Dedifferentiated amniotic fluid mesenchymal stem cell (primary cell): ENCODE results near the gene NOP14.
A peak's percentile ranks its signal among the peaks of the same experiment; 100 is the strongest.
"Not testable (repeated sequence)": the region's sequence is repeated elsewhere in the genome, so short reads cannot be mapped to it uniquely, and the experiment has no call there.

Source experiments
- DNase-seq: peaks from one replicate; pipeline ENCODE4 v3.0.0-alpha.2; 2016; ENCODE audit errors: extremely low spot score

The NOP14 gene

DNA sequence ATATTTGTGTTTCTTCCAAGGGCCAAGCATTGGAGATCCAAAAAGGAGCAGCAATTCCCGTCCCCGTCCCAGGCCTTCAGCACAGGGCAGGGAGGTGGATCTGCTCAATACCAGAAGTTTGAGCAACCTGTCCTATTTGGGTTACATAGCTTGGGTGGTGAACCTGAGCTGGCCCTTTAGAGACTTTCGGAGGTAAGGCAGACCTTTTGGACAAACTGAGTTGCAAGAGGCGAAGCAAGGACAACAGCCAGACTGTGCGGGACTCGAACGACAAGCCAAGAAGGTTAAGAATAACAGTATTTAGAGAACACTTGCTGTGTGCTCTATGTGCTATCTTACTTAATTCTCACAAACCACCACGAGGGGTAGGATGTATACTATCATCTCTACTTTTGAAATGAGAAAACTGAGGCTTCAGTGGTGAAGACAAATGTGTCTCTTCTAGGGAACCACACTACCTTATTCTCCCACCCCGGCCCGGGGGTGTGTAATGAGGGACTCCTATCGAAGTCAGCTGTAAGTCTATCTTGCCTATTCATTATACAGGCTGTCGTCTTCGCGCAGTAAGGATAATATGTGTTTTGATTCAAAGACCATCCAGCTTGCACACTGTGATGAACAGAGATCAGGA is 1.3 kb downstream of the NOP14 start:
- DNase-seq, result no peak

DNA sequence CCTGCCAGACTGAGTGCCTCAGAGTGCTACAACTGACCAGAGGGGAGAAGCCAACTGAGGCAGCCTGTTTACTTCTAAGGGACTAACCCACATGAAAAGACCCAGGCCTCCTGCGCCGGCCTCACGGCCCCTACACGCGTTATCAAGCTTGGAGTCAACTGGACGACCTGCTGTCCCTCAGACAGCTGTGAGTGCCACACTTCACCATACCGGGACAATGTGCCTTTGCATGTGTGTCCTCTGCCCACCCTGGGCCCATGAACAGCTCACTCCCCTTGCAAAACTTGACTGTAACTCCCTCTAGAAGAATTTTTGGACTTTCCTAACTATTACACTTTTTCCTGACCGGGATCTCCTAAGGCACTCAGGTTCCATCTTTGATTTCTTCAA is 1.8 kb downstream of the NOP14 start:
- no peak for DNase-seq

DNA sequence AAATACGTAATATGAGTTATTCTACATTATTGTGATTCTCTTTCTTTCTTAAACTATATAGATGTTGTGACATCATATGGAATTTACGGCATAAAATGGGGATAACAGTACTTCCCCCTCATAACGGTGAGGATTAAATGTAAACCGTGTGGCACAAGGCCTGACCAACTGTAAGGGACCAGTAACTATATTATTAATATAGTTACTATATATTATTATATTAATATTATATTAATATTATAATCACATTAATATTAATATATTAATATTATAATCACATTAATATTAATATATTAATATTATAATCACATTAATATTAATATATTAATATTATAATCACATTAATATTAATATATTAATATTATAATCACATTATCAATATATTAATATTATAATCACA is 2.8 kb downstream of the NOP14 start:
- DNase-seq, result not testable (repeated sequence)

DNA sequence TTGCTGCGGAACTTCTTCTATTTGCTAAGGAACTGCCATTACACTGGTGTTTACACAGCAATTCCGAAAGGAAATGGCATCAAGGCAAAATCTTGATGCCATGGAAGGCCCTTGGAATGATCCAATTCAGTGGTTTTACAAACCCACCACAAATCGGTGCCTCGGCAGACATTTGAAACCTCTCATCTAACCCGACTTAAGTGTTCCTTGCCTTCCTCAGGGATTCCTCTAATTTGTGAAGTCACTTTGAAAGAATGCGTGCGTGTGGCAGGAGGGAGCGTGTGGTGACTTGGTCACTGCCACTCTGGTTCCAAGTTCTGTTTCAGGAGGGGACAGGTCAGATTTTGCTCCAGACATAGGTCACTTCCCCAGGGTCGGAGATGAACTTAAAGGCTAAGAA is 4.8 kb downstream of the NOP14 start:
- peak; percentile 76 for DNase-seq

DNA sequence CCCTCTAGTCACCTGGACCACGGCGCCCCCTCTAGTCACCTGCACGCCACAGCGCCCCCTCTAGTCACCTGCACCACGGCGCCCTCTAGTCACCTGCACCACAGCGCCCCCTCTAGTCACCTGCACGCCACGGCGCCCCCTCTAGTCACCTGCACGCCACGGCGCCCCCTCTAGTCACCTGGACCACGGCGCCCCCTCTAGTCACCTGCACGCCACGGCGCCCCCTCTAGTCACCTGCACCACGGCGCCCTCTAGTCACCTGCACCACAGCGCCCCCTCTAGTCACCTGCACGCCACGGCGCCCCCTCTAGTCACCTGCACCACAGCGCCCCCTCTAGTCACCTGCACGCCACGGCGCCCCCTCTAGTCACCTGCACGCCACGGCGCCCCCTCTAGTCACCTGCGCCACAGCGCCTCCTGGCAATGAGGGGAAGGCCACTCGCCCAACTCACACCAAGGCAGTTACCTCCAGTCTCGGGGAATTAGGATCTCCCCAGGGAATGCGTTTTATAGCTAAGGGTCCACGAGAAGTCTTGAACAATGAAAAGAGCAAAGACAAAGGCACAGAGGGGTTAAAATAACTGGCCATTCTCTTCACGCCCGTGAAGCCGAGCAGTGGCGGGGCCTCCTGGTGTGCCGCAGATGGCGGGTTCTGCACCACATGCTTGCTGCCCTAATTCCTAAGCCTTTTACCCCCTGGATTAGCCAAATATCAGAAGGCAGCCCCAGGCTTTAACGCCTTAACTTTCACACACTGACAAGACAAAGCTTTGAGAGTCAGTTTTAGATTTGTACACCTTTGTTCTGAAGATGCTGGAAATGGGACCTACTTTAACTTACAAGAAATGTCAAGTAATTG is 7.8 kb downstream of the NOP14 start:
- DNase-seq, result not testable (repeated sequence)

DNA sequence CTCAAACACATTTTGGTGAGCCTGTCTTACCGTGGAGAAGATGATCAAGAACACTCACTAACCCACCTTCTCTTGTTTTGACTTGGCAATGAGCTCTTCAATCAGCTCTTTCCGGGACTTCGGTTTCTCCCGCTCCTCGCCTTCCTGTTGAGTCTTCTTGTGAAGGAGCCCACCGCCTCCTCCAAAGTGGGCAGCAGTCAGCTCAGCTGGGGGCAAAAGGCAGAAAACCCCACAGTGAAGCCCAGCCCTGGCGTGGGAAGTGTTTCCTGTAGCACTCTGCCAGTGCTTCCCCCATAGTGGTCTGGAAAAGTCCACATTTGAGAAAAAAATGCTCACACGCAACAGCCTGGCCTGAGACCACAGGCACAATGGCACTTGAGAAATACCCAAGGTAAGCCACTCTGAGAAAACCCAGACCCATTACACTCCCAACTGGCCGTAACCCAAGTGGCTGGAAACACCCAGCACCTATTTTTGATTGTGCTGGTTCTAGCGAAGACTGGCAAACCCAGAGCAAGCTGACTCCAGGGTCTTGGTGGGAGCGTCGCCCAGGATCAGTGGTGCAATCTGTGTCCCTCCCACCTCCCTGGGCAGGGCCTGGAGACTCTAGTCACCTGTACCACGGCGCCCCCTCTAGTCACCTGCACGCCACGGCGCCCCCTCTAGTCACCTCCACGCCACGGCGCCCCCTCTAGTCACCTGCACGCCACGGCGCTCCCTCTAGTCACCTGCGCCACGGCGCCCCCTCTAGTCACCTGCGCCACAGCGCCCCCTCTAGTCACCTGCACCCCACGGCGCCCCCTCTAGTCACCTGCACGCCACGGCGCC is 8.6 kb downstream of the NOP14 start:
- no peak for DNase-seq

DNA sequence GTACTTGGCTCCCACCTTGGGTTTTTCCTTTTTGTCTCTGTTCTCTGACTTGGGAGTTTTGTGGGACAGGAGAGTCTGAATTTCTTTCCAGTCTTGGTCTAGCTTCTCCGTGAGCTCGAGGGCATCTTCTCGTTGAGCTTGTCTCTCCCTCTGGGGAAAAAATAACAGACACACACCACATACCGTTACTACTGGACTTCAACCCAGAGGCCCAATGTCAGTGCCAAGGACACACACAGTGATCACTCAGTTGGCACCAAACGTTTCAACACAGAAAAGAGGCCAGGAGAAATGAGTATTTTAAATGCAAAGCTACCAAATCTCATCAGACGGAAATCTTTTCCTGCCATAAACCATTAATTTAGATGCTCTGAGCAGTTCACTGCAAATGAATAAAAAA is 9.7 kb downstream of the NOP14 start:
- no peak for DNase-seq

DNA sequence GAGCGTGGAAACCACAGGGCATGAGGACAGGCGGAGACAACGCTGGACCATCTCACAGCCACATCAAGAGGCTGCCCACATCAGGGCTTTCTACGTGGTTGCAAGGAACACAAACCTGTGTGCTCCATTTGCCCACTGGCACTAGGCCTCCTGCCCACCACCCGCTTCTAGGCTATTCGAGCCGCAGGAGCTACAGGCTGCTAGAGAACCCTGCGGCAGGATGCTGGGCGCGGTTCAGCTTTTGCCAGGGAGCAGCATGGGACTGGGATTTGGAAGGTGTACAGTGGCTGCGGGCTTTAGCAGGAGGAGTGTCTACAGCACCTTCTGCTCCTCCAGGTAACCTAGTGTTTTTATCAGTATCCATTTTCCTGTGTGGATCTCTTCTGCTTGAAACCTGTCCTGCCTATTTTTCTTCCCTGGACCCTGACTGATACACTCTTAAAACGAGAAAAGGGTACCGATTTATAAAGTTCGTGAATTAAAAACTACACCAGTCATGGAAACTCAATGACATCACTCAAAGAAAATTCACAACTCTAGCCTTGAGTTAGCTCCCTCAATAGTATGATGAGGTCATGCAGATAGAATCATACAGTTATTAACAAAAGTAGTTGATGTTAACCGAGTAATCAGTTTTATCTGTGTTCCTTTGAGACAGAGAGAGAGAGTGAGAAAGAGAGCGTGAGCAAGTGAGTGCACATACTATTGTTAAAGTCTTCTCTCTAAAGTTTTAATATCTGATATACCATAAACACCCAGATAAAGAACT is 12.8 kb downstream of the NOP14 start:
- no peak for DNase-seq

DNA sequence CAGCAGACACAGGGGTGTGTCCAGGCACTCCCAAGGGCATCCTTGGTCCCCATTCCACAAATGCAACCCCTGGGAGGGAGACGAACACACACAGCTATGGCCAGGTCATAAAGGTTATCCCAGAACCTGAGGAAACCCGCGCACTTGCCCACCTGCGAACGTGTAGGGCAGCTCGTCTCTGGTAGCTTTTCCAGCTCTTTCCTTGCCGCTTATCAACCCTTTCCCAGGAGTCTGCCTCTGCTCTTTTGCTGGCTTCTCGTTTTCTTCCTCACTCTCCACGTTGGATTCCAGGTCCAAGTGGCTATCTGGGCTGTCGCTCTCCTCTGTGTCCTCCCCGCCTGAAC is 13.5 kb downstream of the NOP14 start:
- no peak for DNase-seq

DNA sequence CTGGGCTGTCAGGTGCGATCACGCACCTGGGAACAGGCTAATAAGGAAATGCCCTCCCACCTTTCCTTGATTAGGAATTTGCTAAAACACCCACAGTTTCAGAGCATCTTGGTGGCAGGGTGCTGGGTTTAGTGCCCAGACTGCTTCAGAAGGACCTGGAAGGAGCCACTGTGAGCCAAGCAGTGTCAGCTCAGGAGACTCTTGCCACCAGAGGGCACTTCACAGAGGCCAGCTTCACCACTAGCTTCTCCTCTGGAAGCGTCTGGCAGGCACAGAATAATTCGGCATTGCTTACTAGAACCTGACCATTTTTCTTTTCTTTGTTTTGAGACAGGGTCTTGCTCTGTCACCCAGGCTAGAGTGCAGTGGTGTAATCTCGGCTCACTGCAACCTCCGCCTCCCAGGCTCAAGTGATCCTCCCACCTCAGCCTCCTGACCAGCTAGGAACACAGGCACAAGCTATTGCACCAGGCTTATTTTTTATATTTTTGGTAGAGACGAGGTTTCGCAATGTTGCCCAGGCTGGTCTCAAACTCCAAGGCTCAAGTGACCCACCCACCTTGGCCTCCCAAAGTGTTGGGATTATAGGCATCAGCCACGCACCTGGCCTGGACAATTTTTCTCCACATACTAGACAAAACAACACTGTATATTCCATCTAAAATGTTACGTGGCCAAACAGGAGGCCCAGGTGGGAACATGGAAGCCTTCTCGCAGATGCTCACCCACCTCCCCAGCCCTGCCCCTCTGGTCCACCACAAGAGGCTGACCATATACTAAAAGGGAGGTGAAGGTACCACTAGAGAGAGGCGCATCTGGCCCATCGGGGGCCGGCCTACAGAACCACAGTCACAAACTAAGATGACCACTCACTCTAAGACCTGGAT is 14.1 kb downstream of the NOP14 start:
- no peak for DNase-seq

DNA sequence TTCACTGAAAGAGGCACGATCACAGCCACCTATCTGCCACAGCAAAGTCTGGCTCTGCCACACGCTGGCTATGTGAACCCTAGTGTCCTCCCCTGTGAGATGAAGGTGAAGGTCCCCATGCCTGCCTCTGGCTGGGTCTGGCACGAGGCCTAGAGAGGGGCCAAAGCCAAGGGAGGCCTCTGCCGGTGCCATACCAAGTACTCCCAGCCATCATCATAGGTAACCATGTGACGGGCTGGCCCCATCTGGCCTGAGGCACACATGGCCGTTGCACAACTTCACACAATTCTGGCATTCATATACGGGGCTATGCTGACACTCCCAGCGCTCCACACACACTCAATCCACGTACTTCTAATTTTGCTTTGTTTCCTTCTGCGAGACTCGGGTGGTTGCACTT is 15.3 kb downstream of the NOP14 start:
- no peak for DNase-seq

DNA sequence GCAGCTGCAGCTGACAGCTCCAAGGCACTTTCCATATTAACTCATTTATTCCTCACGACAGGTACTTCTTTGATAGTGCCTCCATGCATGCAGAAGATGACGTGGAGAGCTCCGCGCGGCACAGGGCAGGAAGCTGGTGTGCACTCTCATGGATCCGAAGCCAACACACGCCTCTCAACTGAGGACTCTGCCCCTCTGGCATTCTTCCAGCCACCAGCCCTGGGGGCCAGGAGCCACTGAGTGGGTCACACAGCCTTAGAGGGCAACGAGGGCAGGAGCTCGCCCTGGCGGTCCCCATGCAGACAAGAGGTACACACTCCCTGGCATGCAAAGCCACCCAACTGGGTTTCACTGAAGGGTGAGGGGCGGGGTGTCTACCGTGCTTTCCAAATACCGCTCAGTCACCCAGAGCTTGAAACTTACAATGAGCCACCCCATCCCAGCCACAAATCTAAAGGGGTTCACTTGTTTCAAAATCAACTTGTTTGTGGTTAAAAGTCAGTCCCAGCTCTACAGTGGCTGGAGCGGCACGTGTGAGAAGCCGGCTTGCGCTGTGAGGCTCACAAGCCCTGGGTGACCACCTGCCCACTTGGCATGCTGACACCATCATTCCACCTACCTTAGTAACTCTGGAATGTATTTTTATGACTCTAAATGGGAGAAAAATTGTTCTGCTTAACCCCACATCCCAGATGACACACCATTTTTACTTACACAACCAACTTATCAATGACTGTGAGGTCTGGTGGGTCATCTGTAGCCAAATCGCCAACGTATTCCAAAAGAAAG is 16.2 kb downstream of the NOP14 start:
- no peak for DNase-seq

DNA sequence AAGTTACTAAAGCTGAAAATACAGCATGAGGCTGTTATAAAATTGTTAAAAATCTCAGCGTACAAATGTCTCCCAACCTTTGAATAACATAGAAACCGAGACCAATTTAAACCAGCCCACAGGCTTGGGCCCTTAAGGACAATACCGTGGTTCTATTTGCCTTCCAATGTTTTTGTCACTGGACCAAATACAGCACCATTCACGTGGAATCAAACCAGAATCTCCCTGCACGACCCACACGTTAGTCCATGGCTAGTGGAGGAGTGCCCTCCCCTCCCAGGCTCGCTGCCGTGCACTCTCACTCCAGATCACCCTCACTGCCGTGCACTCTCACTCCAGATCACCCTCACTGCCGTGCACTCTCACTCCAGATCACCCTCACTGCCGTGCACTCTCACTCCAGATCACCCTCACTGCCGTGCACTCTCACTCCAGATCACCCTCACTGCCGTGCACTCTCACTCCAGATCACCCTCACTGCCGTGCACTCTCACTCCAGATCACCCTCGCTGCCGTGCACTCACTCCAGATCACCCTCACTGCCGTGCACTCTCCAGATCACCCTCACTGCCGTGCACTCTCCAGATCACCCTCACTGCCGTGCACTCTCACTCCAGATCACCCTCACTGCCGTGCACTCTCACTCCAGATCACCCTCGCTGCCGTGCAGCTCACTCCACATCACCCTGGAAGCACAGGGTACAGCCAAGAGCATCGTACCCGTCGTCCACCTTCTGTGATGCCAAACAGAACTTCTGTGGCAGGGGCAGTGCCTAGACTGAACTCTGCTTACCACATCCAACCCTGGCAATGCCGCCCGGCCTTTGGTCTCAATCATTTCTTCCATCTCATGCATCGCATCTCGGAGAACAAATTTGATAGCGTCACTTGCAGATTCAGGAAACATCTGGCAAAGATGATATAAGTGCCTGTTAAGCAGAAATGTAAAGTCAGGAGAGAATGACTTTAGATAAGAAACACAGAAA is 17.3 kb downstream of the NOP14 start:
- not testable (repeated sequence) for DNase-seq

DNA sequence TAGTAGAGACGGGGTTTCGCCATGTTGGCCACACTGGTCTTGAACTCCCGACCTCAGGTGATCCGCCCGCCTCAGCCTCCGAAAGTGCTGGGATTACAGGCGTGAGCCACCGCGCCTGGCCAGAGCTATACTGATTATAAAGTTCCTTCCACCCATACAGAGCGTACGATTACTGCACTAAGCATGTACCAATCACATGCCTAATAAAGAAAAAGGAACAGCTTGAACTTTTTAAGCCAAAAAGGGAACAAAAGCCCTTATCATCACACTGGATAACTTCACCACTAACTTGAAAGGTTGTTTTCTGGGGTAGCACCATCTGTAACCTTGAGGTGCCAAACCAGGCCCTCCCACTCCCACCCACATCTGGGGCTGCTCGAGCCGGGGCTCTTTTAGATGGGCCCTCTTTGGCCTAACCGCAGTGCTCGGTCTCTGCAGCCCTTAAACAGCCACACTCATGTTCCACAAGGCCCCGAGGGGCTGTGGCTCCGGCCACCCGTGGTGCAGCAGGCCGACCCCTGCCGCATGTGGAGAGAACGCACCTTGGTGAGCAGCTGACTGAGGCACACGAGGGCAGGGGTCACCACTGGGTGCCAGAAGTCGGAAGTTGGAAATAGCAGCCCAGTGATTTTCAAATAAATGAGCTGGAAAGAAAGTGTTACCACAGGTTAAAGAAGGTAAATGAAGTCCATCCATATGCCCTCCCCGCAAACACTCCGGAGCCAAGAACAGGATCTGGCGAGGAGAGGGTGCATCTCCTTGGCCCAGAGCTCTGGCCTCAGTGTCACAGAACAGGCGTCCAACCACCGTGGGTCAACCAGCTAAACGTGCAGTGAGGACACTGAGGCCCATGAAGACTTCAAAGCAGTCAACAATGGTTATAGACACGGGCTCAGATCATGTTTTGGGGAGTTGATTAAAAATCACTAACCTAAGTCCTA is 18.4 kb downstream of the NOP14 start:
- no peak for DNase-seq

DNA sequence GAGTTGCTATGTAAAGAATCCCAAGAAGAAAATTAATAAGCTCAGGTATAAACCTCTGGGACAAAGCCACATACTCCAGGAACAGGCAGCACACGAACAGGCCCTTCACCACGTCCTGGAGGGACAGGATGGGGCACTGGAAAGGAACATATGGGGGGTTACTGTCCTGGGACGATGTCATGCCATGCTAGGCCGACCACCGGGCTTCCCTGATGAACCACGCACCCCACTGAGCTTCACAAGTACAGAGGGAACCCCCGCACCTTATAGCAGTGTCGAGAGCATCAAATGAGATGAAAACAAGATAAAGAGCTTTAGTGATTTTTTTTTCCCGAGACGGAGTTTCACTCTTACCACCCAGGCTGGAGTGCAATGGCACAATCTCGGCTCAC is 19.1 kb downstream of the NOP14 start:
- DNase-seq, result no peak

DNA sequence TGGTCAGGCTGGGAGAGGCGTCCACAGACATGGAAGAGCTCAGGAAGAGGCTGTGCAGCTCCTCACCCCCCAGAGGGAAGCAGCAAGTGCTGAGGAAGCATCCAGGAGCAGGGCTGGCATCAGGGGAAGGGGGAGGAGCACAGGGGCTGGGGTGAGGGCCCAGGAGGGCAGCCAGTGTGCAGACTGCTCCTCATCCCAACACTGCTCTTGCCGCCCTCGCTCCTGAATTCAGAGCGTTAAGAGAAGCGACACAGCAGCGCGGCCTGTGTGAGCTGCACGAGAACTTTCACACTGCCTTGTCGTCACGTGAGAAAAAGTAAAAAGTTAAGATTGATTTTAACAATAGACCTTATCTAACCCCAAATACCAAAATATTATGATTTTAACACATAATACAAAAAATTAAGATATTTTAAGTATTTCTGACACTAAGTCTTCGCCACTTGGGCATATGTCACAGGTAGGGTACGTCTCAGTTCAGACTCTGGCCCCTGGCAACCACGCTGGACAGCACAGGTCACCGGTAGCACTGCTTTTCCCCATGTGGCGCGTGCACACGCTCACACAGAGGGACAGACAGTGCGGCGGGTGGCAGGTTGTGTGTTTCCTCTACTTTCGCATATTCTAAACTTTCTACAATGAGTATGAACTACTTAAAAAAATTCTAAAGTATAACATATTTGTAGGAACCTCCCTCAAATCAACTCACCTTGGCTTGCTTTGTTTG is 19.7 kb downstream of the NOP14 start:
- DNase-seq, result no peak
